OCI-LY7 (cell line): ENCODE data around the gene GPLD1. TPM values are rescaled to one million over a fixed set of nuclear protein-coding genes. Genes with fewer than 3 reads are reported as not detected.

Experiments used
- BruUV-seq: library from RNA; stranded (reverse); fragments of 400-500 nt; replicated peaks from 2 replicates; lab custom pipeline; 2021; lab: Mats Ljungman, UMichigan
- CTCF ChIA-PET: fragments of 300-600 bp; sonication (Branson Sonifier 250); formaldehyde crosslinking; loops from one replicate; lab custom pipeline; 2022; ENCODE audit warnings: antibody characterized with exemption; ENCODE audit not compliant: unreplicated experiment; lab: Charles Lee
- POLR2A ChIA-PET: fragments of 300-600 bp; sonication (Branson Sonifier 250); formaldehyde crosslinking; loops from one replicate; lab custom pipeline; 2022; ENCODE audit warnings: antibody characterized with exemption; lab: Charles Lee
- DNase-seq: peaks from one replicate; pipeline ENCODE4 v3.0.0-alpha.2; 2015; ENCODE audit warnings: low spot score
- H2AFZ ChIP-seq: fragments of 200-600 bp; sonication (generic), shearing (Covaris generic); 2 replicates; pipeline ENCODE4 v1.6.1; 2014; ENCODE audit warnings: mild to moderate bottlenecking, antibody characterized with exemption, low read length, moderate library complexity
- H3K27ac ChIP-seq: fragments of 200-600 bp; sonication (generic); 2 replicates; pipeline ENCODE4 v1.5.1; 2014; ENCODE audit warnings: mixed run types, low read depth, mild to moderate bottlenecking, moderate library complexity, low read length, inconsistent platforms; ENCODE audit not compliant: poor library complexity, severe bottlenecking
- H3K36me3 ChIP-seq: fragments of 200-600 bp; sonication (generic); 2 replicates; pipeline ENCODE4 v1.6.1; 2014; ENCODE audit warnings: mild to moderate bottlenecking, antibody characterized with exemption, low read length, moderate library complexity, mixed read lengths; ENCODE audit not compliant: insufficient read depth
- H3K4me1 ChIP-seq: fragments of 200-600 bp; sonication (generic); 2 replicates; pipeline ENCODE4 v1.5.1; 2014; ENCODE audit warnings: mild to moderate bottlenecking, low read length; ENCODE audit not compliant: insufficient read depth, poor library complexity, severe bottlenecking
- H3K4me2 ChIP-seq: fragments of 200-600 bp; sonication (generic); 2 replicates; pipeline ENCODE4 v1.6.1; 2014; ENCODE audit warnings: mild to moderate bottlenecking, low read length
- H3K4me3 ChIP-seq: fragments of 200-600 bp; sonication (generic); 2 replicates; pipeline ENCODE4 v1.5.1; 2014; ENCODE audit warnings: mild to moderate bottlenecking, low read depth, low read length; ENCODE audit not compliant: poor library complexity, severe bottlenecking
- H3K79me2 ChIP-seq: fragments of 200-600 bp; sonication (generic); 2 replicates; pipeline ENCODE4 v1.6.1; 2016; ENCODE audit warnings: low read depth, mild to moderate bottlenecking, low read length, moderate library complexity, mixed read lengths; ENCODE audit not compliant: insufficient read depth
- H3K9me2 ChIP-seq: fragments of 200-600 bp; sonication (generic); 2 replicates; pipeline ENCODE4 v1.6.1; 2016; ENCODE audit warnings: mild to moderate bottlenecking, low read length, mixed read lengths; ENCODE audit not compliant: insufficient read depth
- H3K9me3 ChIP-seq: fragments of 200-600 bp; sonication (generic); 2 replicates; pipeline ENCODE4 v1.6.1; 2014; ENCODE audit warnings: mild to moderate bottlenecking, mixed run types, low read length, mixed read lengths
- H4K20me1 ChIP-seq: fragments of 200-600 bp; sonication (generic); 2 replicates; pipeline ENCODE4 v1.6.1; 2014; ENCODE audit warnings: mild to moderate bottlenecking, antibody characterized with exemption, low read length, moderate library complexity, mixed read lengths; ENCODE audit not compliant: insufficient read depth
- EZH2phosphoT487 ChIP-seq: fragments of 200-600 bp; sonication (generic); IDR thresholded peaks from 2 replicates; pipeline ENCODE4 v1.6.1; 2018; ENCODE audit warnings: low read depth, borderline replicate concordance, mild to moderate bottlenecking, mixed run types, antibody characterized with exemption, low read length, moderate library complexity, mixed read lengths
- intact Hi-C: fragments of 100-400 bp; cut with micrococcal nuclease; formaldehyde crosslinking; loops from one replicate; pipeline ENCODE4 v1.10.0; 2022; ENCODE audit not compliant: unreplicated experiment
- total RNA-seq, 2 experiments: library from RNA; depleted of rRNA in 1 of 2; stranded (reverse); fragments of >200 nt in 1 of 2; shearing (Covaris generic) in 1 of 2; gene quantifications; 2 replicates each; pipeline ENCODE4 v1.2.3, GENCODE V29; 2014 to 2022
- TF ChIP-seq, protein P1 (sequence below): fragments of 200-600 bp; sonication (generic); conservative IDR thresholded peaks from 2 replicates; pipeline ENCODE4 v1.5.1; 2014; ENCODE audit warnings: mild to moderate bottlenecking, antibody characterized with exemption, low read length, moderate library complexity, mixed read lengths

Gene GPLD1
- total RNA-seq, 2 experiments from 2014 or later = 55.6 to 60.7 TPM

DNA sequence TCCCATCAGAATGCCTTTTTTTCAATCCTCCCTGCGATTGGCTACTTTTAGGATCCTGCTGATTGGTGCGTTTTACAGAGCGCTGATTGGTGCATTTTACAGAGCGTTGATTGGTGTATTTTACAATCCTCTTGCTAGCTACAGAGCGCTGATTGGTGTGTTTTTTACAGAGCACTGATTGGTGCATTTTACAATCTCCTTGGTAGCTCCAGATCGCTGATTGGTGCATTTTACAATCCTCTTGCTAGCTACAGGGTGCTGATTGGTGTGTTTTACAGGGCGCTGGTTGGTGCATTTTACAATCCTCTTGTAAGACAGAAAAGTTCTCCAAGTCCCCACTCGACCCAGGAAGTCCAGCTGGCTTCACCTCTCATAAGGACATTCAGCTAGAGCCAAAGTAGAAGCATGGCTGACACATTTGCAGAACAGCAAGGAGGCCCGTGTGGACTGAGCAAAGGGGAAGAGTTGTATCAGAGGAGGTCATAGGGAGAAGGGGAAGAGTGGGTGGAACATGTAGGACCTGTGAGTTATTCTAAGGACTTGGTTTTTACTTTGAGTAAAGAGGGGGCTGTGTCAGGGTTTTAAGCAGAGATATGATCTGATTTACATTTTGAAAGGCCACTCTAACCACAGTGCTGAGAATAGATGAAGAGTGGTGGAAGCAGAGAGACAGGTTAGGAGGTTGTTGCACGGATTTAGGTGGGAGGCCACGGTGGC lies 8.0 kb upstream of the GPLD1 start:
- H2AFZ ChIP-seq = no peak overlapping the region
- H3K79me2 ChIP-seq = peaks cover 36% of the 10 kb centered on the region
- H4K20me1 ChIP-seq = no peaks in the 10 kb centered on the region
- ChIA-PET CTCF (interaction anchor here (1.8 to 2.7 kb wide), 2 partner anchors 20 to 24 kb away, joined by 6 to 15 read pairs; no protein-coding TSS in a partner anchor), POLR2A (interaction anchor here (13.6 kb wide), 1 partner anchor 20 kb away, joined by 586 read pairs; no protein-coding TSS in a partner anchor)
- peaks cover 16% of the 10 kb centered on the region for H3K9me3 ChIP-seq
- intact Hi-C loops = loop anchor here (5.0 to 10.0 kb wide), 4 partner anchors 277 to 805 kb away; partner anchors contain the start of gene GMNN
- BruUV-seq = no TSS peak
- no peak overlapping the region for H3K4me3 ChIP-seq
- H3K4me1 ChIP-seq = peaks cover 76% of the 10 kb centered on the region
- H3K4me2 ChIP-seq = peak overlapping the region; percentile 18; the same call in 1 of the 2 replicates
- peak overlapping the region; percentile 90 for H3K27ac ChIP-seq
- no peak for TF ChIP-seq EZH2phosphoT487
- DNase-seq = peak; percentile 64
- no peaks in the 10 kb centered on the region for H3K9me2 ChIP-seq
- H3K36me3 ChIP-seq = peaks cover 28% of the 10 kb centered on the region

DNA sequence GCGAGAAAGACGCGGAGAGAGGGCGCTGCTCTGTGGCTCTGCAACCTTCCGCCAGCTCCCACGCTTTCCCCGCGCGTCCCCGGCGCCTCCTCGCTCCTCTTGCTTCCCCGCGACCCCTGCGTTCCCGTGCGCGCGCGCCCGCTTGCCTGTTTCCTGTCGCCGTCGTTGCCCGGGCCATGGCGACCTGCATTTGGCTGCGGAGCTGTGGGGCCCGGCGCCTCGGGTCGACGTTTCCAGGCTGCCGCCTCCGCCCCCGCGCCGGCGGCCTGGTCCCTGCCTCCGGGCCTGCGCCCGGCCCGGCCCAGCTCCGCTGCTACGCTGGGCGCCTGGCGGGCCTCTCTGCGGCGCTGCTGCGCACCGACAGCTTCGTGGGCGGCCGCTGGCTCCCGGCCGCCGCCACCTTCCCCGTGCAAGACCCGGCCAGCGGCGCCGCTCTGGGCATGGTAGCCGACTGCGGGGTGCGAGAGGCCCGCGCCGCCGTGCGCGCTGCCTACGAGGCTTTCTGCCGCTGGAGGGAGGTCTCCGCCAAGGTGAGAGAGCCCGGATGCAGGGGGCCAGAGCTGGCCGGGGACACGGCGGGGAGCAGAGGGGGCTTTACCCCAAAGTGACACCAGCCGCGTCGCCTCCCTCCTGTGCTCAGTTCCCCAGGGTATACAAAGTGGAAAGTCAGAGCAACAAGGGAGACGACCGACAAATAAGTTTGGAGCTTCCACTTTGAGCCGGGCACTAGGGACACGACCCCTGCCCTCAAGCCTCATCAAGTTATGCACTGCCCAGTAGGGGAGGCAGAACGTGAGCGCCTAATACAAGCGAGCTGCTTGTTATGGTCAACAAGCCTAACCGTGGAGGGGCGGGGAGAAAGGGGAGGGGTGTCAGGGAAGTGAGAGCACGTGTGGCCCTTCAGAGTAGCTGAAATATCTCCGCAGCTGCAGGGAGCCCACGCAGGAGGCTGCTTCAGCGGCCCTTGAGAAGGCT lies 5.7 kb upstream of the GPLD1 start, which contains the start of gene ALDH5A1:
ALDH5A1 (plus strand) TSS at position 149 of the 975 bp plus-strand sequence; CDS start at position 177, 28 bp downstream.
- peaks cover 53% of the 10 kb centered on the region for H3K79me2 ChIP-seq
- peaks cover 36% of the 10 kb centered on the region for H3K36me3 ChIP-seq
- intact Hi-C loops = loop anchor here (1.0 to 10.0 kb wide), 10 partner anchors 18 to 807 kb away; partner anchors contain the start of genes GMNN and TDP2
- no peak for TF ChIP-seq EZH2phosphoT487
- TF ChIP-seq, protein P1, sequence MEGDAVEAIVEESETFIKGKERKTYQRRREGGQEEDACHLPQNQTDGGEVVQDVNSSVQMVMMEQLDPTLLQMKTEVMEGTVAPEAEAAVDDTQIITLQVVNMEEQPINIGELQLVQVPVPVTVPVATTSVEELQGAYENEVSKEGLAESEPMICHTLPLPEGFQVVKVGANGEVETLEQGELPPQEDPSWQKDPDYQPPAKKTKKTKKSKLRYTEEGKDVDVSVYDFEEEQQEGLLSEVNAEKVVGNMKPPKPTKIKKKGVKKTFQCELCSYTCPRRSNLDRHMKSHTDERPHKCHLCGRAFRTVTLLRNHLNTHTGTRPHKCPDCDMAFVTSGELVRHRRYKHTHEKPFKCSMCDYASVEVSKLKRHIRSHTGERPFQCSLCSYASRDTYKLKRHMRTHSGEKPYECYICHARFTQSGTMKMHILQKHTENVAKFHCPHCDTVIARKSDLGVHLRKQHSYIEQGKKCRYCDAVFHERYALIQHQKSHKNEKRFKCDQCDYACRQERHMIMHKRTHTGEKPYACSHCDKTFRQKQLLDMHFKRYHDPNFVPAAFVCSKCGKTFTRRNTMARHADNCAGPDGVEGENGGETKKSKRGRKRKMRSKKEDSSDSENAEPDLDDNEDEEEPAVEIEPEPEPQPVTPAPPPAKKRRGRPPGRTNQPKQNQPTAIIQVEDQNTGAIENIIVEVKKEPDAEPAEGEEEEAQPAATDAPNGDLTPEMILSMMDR = peak; percentile 65
- ChIA-PET POLR2A (interaction anchor here (0.6 to 13.6 kb wide), 8 partner anchors 15 to 170 kb away, joined by 3 to 586 read pairs (median 3); partner anchors contain the start of gene KIAA0319), CTCF (interaction anchor here (0.5 to 3.8 kb wide), 10 partner anchors 19 to 250 kb away, joined by 3 to 41 read pairs (median 6); no protein-coding TSS in a partner anchor)
- peak within 1 kb of the TSS; percentile 93 for H2AFZ ChIP-seq
- H3K4me1 ChIP-seq = peaks cover 55% of the 10 kb centered on the region
- no peaks in the 10 kb centered on the region for H3K9me2 ChIP-seq
- peak; percentile 92 for DNase-seq
- H3K4me3 ChIP-seq = peak within 1 kb of the TSS; percentile 92
- H3K4me2 ChIP-seq = peak within 1 kb of the TSS; percentile 95
- BruUV-seq = no TSS peak
- H4K20me1 ChIP-seq = no peaks in the 10 kb centered on the region
- peaks cover 16% of the 10 kb centered on the region for H3K9me3 ChIP-seq
- H3K27ac ChIP-seq = peak within 1 kb of the TSS; percentile 84
